ENCODE measurements around the gene DYRK1B.
A peak's percentile ranks its signal among the peaks of the same experiment; 100 is the strongest.
"Not testable (repeated sequence)": the region's sequence is repeated elsewhere in the genome, so short reads cannot be mapped to it uniquely, and the experiment has no call there.

- TF ChIP-seq CTCF (IDR thresholded peaks at IDR 0.05): peak in 1 of 6 experiments; percentile 11
- TF ChIP-seq POLR2A (IDR thresholded peaks at IDR 0.05): not testable (repeated sequence)
Measured at GRCh38 chr19:39881495-39882110, 47.6 kb upstream of the DYRK1B start.

Measured in adrenal gland (tissue), 5 donors.